Retinal pigment epithelial cell (primary cell): Measurements from ENCODE around the gene GALNT3.

Experiments used
- DNase-seq: peaks from one replicate; pipeline ENCODE4 v3.0.0-alpha.2; 2010; ENCODE audit warnings: low read depth
- H3K4me3 ChIP-seq: 2 replicates; pipeline ENCODE4 v1.5.1; 2011; ENCODE audit warnings: mild to moderate bottlenecking, low read length, control low read depth, moderate library complexity
- CTCF ChIP-seq: conservative IDR thresholded peaks from 2 replicates; pipeline ENCODE4 v1.5.1; 2011; ENCODE audit warnings: low read depth, low read length, control low read depth, inconsistent platforms

Gene GALNT3

GRCh38 chr2:165700531-165700930 lies 93.5 kb downstream of the GALNT3 start:
- H3K4me3 ChIP-seq, result no peak overlapping the region
- DNase-seq, result no peak
- no peak for TF ChIP-seq CTCF

- no peak for TF ChIP-seq CTCF
- DNase-seq, result no peak
- no peak overlapping the region for H3K4me3 ChIP-seq
Measured at GRCh38 chr2:165699946-165700345, 94.1 kb downstream of the GALNT3 start.

GRCh38 chr2:165698444-165698884 lies 95.6 kb downstream of the GALNT3 start:
- peak; percentile 70 for TF ChIP-seq CTCF
- DNase-seq, result no peak
- H3K4me3 ChIP-seq, result no peak overlapping the region

- no peak overlapping the region for H3K4me3 ChIP-seq
- TF ChIP-seq CTCF, result no peak
- DNase-seq, result no peak
Measured at GRCh38 chr2:165697748-165698443, 96.2 kb downstream of the GALNT3 start.
